Mucosa of rectum (tissue), 2 donors: ENCODE measurements around the gene CR2.

ENCODE experiments used
- H3K27ac ChIP-seq, 2 donors: one replicate each; pipeline ENCODE4 v1.7.0; 2013; ENCODE audit warnings: inconsistent platforms in 2 of 2, low read depth in 2 of 2, low read length in 2 of 2
- H3K27me3 ChIP-seq, 2 donors: one replicate each; pipeline ENCODE4 v1.7.0; 2013; ENCODE audit warnings: low read length in 2 of 2; ENCODE audit not compliant: control insufficient read depth in 2 of 2, insufficient read depth in 2 of 2
- H3K36me3 ChIP-seq, 2 donors: one replicate each; pipeline ENCODE4 v1.7.0; 2013; ENCODE audit warnings: low read length in 2 of 2; ENCODE audit not compliant: control insufficient read depth in 2 of 2, insufficient read depth in 2 of 2
- H3K4me1 ChIP-seq, 2 donors: one replicate each; pipeline ENCODE4 v1.7.0; 2013; ENCODE audit warnings: low read length in 2 of 2, mild to moderate bottlenecking in 1 of 2; ENCODE audit not compliant: control insufficient read depth in 2 of 2, insufficient read depth in 2 of 2
- H3K4me3 ChIP-seq, 2 donors: one replicate each; pipeline ENCODE4 v1.7.0; 2013; ENCODE audit warnings: low read length in 2 of 2
- H3K9ac ChIP-seq, 2 donors: one replicate each; pipeline ENCODE4 v1.7.0; 2013; ENCODE audit warnings: low read length in 2 of 2, low read depth in 1 of 2, mild to moderate bottlenecking in 1 of 2
- H3K9me3 ChIP-seq, 2 donors: one replicate each; pipeline ENCODE4 v1.7.0; 2013; ENCODE audit warnings: low read length in 2 of 2; ENCODE audit not compliant: control insufficient read depth in 2 of 2
- donor health status: healthy.
- donor health status: Normal muscosa, but diverticular disease.

Gene CR2

GRCh38 chr1:207454046-207454964 lies at the start of gene CR2:
TSS of gene CR2 (plus strand) at chr1:207454328. CDS start at chr1:207454419, 91 bp downstream.
- Histone ChIP-seq H3K9me3 (no peaks in the 10 kb centered on the region), H3K4me1 (peaks cover 9 to 12% of the 10 kb centered on the region in 2 donors), H3K27ac (peak within 1 kb of the TSS in 1 of 2 donors; percentile 56), H3K4me3 (peak within 1 kb of the TSS; percentile 59 to 69), H3K36me3 (no peaks in the 10 kb centered on the region), H3K27me3 (peaks cover 18 to 39% of the 10 kb centered on the region in 2 donors), H3K9ac (peak within 1 kb of the TSS; percentile 27 to 49)

GRCh38 chr1:207404849-207405525 lies 49.1 kb upstream of the CR2 start:
- no peaks in the 10 kb centered on the region for H3K4me1 ChIP-seq
- no peak overlapping the region for H3K27ac ChIP-seq
- no peak overlapping the region for H3K4me3 ChIP-seq
- no peaks in the 10 kb centered on the region for H3K36me3 ChIP-seq
- H3K27me3 ChIP-seq: no peaks in the 10 kb centered on the region
- no peaks in the 10 kb centered on the region for H3K9me3 ChIP-seq
- no peak overlapping the region for H3K9ac ChIP-seq

- no peak overlapping the region for H3K27ac ChIP-seq
Measured at GRCh38 chr1:207405814-207406213, 48.3 kb upstream of the CR2 start.

GRCh38 chr1:207407655-207408260 lies 46.4 kb upstream of the CR2 start:
- H3K4me1 ChIP-seq: no peaks in the 10 kb centered on the region
- H3K36me3 ChIP-seq: no peaks in the 10 kb centered on the region
- no peak overlapping the region for H3K27ac ChIP-seq
- H3K4me3 ChIP-seq: no peak overlapping the region
- H3K9me3 ChIP-seq: no peaks in the 10 kb centered on the region
- no peak overlapping the region for H3K9ac ChIP-seq
- no peaks in the 10 kb centered on the region for H3K27me3 ChIP-seq

More at GRCh38 chr1:207405814-207406213, 48.3 kb upstream of the CR2 start:
- Histone ChIP-seq H3K4me1 (no peaks in the 10 kb centered on the region), H3K9ac (no peak overlapping the region), H3K9me3 (no peaks in the 10 kb centered on the region), H3K36me3 (no peaks in the 10 kb centered on the region), H3K27me3 (no peaks in the 10 kb centered on the region), H3K4me3 (no peak overlapping the region)

GRCh38 chr1:207412845-207413244 lies 41.3 kb upstream of the CR2 start:
- Histone ChIP-seq H3K27me3 (no peaks in the 10 kb centered on the region), H3K36me3 (no peaks in the 10 kb centered on the region), H3K4me1 (no peaks in the 10 kb centered on the region), H3K9me3 (no peaks in the 10 kb centered on the region), H3K27ac (no peak overlapping the region), H3K4me3 (no peak overlapping the region), H3K9ac (no peak overlapping the region)

GRCh38 chr1:207414606-207415108 lies 39.5 kb upstream of the CR2 start:
- H3K36me3 ChIP-seq: no peaks in the 10 kb centered on the region
- no peaks in the 10 kb centered on the region for H3K4me1 ChIP-seq
- peak overlapping the region in 1 of 2 donors; percentile 17 for H3K27ac ChIP-seq
- no peaks in the 10 kb centered on the region for H3K27me3 ChIP-seq
- H3K9me3 ChIP-seq: no peaks in the 10 kb centered on the region
- H3K9ac ChIP-seq: no peak overlapping the region
- H3K4me3 ChIP-seq: no peak overlapping the region

- Histone ChIP-seq H3K9me3 (no peaks in the 10 kb centered on the region), H3K4me3 (no peak overlapping the region), H3K9ac (no peak overlapping the region), H3K36me3 (no peaks in the 10 kb centered on the region), H3K27ac (no peak overlapping the region), H3K27me3 (no peaks in the 10 kb centered on the region), H3K4me1 (no peaks in the 10 kb centered on the region)
Measured at GRCh38 chr1:207417076-207417475, 37.1 kb upstream of the CR2 start.

GRCh38 chr1:207418351-207418750 lies 35.8 kb upstream of the CR2 start:
- no peaks in the 10 kb centered on the region for H3K27me3 ChIP-seq
- no peak overlapping the region for H3K4me3 ChIP-seq
- H3K36me3 ChIP-seq: no peaks in the 10 kb centered on the region
- H3K9me3 ChIP-seq: no peaks in the 10 kb centered on the region
- H3K4me1 ChIP-seq: no peaks in the 10 kb centered on the region
- H3K27ac ChIP-seq: no peak overlapping the region
- no peak overlapping the region for H3K9ac ChIP-seq

GRCh38 chr1:207420109-207420508 lies 34.0 kb upstream of the CR2 start:
- Histone ChIP-seq H3K4me3 (no peak overlapping the region), H3K27ac (no peak overlapping the region), H3K27me3 (peaks cover 0 to 2% of the 10 kb centered on the region in 2 donors), H3K4me1 (peaks cover 0 to 3% of the 10 kb centered on the region in 2 donors), H3K9me3 (no peaks in the 10 kb centered on the region), H3K36me3 (no peaks in the 10 kb centered on the region), H3K9ac (no peak overlapping the region)

- no peak overlapping the region for H3K9ac ChIP-seq
- no peak overlapping the region for H3K27ac ChIP-seq
- H3K4me3 ChIP-seq: no peak overlapping the region
- peaks cover 0 to 2% of the 10 kb centered on the region in 2 donors for H3K27me3 ChIP-seq
- no peaks in the 10 kb centered on the region for H3K9me3 ChIP-seq
- H3K4me1 ChIP-seq: peaks cover 0 to 3% of the 10 kb centered on the region in 2 donors
- no peaks in the 10 kb centered on the region for H3K36me3 ChIP-seq
Measured at GRCh38 chr1:207421078-207421477, 33.0 kb upstream of the CR2 start.
